ENCODE data around the gene LARGE2.

GRCh38 chr11:45934580-45935318 lies 12.3 kb downstream of the LARGE2 start:
- TF ChIP-seq CTCF (IDR thresholded peaks at IDR 0.05) (no peak), POLR2AphosphoS5 (IDR thresholded peaks at IDR 0.05) (no peak), POLR2A (IDR thresholded peaks at IDR 0.05) (no peak)

Data from transverse colon (tissue), 4 donors.